Activated naive CD4-positive, alpha-beta T cell treated with anti-CD3 and anti-CD28 coated beads for 36 hours (primary cell): ENCODE results near the gene CRYBB1. TPM values are rescaled to one million over a fixed set of nuclear protein-coding genes. Genes with fewer than 3 reads are reported as not detected.
"Not testable (repeated sequence)": the region's sequence is repeated elsewhere in the genome, so short reads cannot be mapped to it uniquely, and the experiment has no call there.

Experiments
- CTCF ChIA-PET: fragments of 350-600 bp; sonication (Branson Sonifier 250); formaldehyde crosslinking; loops from one replicate; lab custom pipeline; 2021; ENCODE audit warnings: antibody characterized with exemption; lab: Charles Lee
- DNase-seq: peaks from one replicate; pipeline ENCODE4 v3.0.0-alpha.2; 2020
- H3K27ac Mint-ChIP-seq: one replicate; pipeline ENCODE4 v1.8.0; 2021; ENCODE audit warnings: mild to moderate bottlenecking, mixed read lengths
- H3K27me3 Mint-ChIP-seq: one replicate; pipeline ENCODE4 v1.8.0; 2021; ENCODE audit warnings: low read depth, mixed read lengths
- H3K36me3 Mint-ChIP-seq: one replicate; pipeline ENCODE4 v1.8.0; 2021; ENCODE audit warnings: low read depth, mixed read lengths
- H3K4me1 Mint-ChIP-seq: one replicate; pipeline ENCODE4 v1.8.0; 2021; ENCODE audit warnings: low read depth, mixed read lengths
- H3K4me3 Mint-ChIP-seq: one replicate; pipeline ENCODE4 v1.8.0; 2021; ENCODE audit warnings: mild to moderate bottlenecking, moderate library complexity, mixed read lengths
- H3K9me3 Mint-ChIP-seq: one replicate; pipeline ENCODE4 v1.8.0; 2021; ENCODE audit warnings: mixed read lengths
- intact Hi-C: fragments of 100-400 bp; cut with micrococcal nuclease; formaldehyde crosslinking; loops from one replicate; pipeline ENCODE4 v1.15.1; 2023
- total RNA-seq, 2 experiments: library from RNA; stranded (reverse); gene quantifications; one replicate each; pipeline ENCODE4 v1.2.3, GENCODE V29; 2021

CRYBB1 gene
- total RNA-seq, 2 experiments from 2014 or later = not detected

GRCh38 chr22:26614322-26614721, 3.5 kb downstream of the CRYBB1 start:
- intact Hi-C loops = no loop called here
- Mint-ChIP-seq H3K27ac (no peak overlapping the region), H3K4me3 (no peak overlapping the region), H3K4me1 (peaks cover 6% of the 10 kb centered on the region), H3K9me3 (no peaks in the 10 kb centered on the region), H3K36me3 (no peaks in the 10 kb centered on the region), H3K27me3 (no peaks in the 10 kb centered on the region)
- CTCF ChIA-PET = interaction anchor here (0.8 kb wide), 1 partner anchor 17 kb away, joined by 4 read pairs; no protein-coding TSS in a partner anchor
- no peak for DNase-seq

DNA sequence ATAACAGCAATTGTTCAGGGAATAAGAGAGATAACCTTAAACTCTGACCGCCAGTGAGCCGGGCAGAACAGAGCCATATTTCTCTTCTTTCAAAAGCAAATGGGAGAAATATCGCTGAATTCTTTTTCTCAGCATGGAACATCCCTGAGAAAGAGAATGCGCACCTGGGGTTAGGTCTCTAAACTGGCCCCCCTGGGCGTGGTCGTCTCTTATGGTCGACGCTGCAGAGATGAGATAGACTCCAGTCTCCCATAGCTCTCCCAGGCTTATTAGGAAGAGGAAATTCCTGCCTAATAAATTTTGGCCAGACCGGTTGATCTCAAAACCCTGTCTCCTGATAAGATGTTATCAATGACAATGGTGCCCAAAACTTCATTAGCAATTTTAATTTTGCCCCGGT, 4.1 kb downstream of the CRYBB1 start:
- H3K4me1 Mint-ChIP-seq, H3K4me3 Mint-ChIP-seq, H3K9me3 Mint-ChIP-seq, DNase-seq, H3K36me3 Mint-ChIP-seq, H3K27me3 Mint-ChIP-seq, intact Hi-C loops, H3K27ac Mint-ChIP-seq: not testable (repeated sequence)
- CTCF ChIA-PET = interaction anchor here (0.8 kb wide), 1 partner anchor 17 kb away, joined by 4 read pairs; no protein-coding TSS in a partner anchor

DNA sequence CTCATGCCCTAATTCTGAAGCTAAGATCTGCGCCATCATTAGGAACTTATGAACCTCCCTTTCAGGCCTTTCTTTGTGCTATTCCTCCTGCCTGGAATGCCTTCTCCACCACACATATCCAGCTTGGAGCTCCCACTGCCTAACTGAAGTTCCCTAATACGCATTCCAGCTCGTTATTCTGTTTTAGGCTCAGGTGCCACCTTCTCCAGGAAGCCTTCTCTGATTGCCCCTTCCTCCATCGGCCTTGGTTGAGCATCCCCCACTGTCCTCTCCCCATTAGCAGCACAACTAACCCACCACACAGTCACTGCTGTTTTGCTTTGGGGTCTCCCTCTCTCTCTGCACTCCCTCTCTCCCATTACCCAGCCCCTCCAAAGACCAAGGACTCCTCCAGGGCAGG, 5.2 kb downstream of the CRYBB1 start:
- H3K27me3 Mint-ChIP-seq = no peaks in the 10 kb centered on the region
- intact Hi-C loops = no loop called here
- no peak overlapping the region for H3K4me3 Mint-ChIP-seq
- H3K9me3 Mint-ChIP-seq = no peaks in the 10 kb centered on the region
- no peak for DNase-seq
- H3K36me3 Mint-ChIP-seq = no peaks in the 10 kb centered on the region
- H3K4me1 Mint-ChIP-seq = peaks cover 6% of the 10 kb centered on the region
- no peak overlapping the region for H3K27ac Mint-ChIP-seq
- CTCF ChIA-PET = interaction anchor here (0.6 kb wide), 1 partner anchor 1365 kb away, joined by 4 read pairs; no protein-coding TSS in a partner anchor

GRCh38 chr22:26610996-26611395, 6.8 kb downstream of the CRYBB1 start:
- Mint-ChIP-seq H3K27me3 (no peaks in the 10 kb centered on the region), H3K4me3 (no peak overlapping the region), H3K36me3 (no peaks in the 10 kb centered on the region), H3K9me3 (no peaks in the 10 kb centered on the region), H3K27ac (no peak overlapping the region), H3K4me1 (peaks cover 8% of the 10 kb centered on the region)
- CTCF ChIA-PET = no interaction called here
- no peak for DNase-seq
- intact Hi-C loops = no loop called here

- intact Hi-C loops = no loop called here
- peak; percentile 52 for DNase-seq
These were observed 7.5 kb downstream of the CRYBB1 start for GRCh38 chr22:26610072-26610958.

GRCh38 chr22:26609287-26609686, 8.5 kb downstream of the CRYBB1 start:
- intact Hi-C loops = no loop called here
- H3K36me3 Mint-ChIP-seq = no peaks in the 10 kb centered on the region
- no peaks in the 10 kb centered on the region for H3K9me3 Mint-ChIP-seq
- H3K27ac Mint-ChIP-seq = no peak overlapping the region
- CTCF ChIA-PET = no interaction called here
- DNase-seq = no peak
- H3K27me3 Mint-ChIP-seq = no peaks in the 10 kb centered on the region
- peaks cover 8% of the 10 kb centered on the region for H3K4me1 Mint-ChIP-seq
- H3K4me3 Mint-ChIP-seq = no peak overlapping the region

More at GRCh38 chr22:26610072-26610958, 7.5 kb downstream of the CRYBB1 start:
- Mint-ChIP-seq H3K4me3 (no peak overlapping the region), H3K27ac (no peak overlapping the region), H3K27me3 (no peaks in the 10 kb centered on the region), H3K4me1 (peaks cover 8% of the 10 kb centered on the region), H3K9me3 (no peaks in the 10 kb centered on the region), H3K36me3 (no peaks in the 10 kb centered on the region)
- CTCF ChIA-PET = no interaction called here

GRCh38 chr22:26608129-26608528, 9.7 kb downstream of the CRYBB1 start:
- H3K27me3 Mint-ChIP-seq = no peaks in the 10 kb centered on the region
- intact Hi-C loops = no loop called here
- H3K4me1 Mint-ChIP-seq = peaks cover 8% of the 10 kb centered on the region
- no peak for DNase-seq
- no peaks in the 10 kb centered on the region for H3K36me3 Mint-ChIP-seq
- no peak overlapping the region for H3K27ac Mint-ChIP-seq
- H3K9me3 Mint-ChIP-seq = no peaks in the 10 kb centered on the region
- CTCF ChIA-PET = interaction anchor here (0.6 kb wide), 1 partner anchor 607 kb away, joined by 5 read pairs; no protein-coding TSS in a partner anchor
- no peak overlapping the region for H3K4me3 Mint-ChIP-seq

- H3K4me3 Mint-ChIP-seq = no peak overlapping the region
- H3K4me1 Mint-ChIP-seq = peaks cover 8% of the 10 kb centered on the region
- peak overlapping the region; percentile 8 for H3K27ac Mint-ChIP-seq
- H3K27me3 Mint-ChIP-seq = no peaks in the 10 kb centered on the region
- H3K9me3 Mint-ChIP-seq = no peaks in the 10 kb centered on the region
- intact Hi-C loops = no loop called here
- H3K36me3 Mint-ChIP-seq = no peaks in the 10 kb centered on the region
- no peak for DNase-seq
- CTCF ChIA-PET = no interaction called here
These were observed 11.2 kb downstream of the CRYBB1 start for GRCh38 chr22:26606611-26607010.

- Mint-ChIP-seq H3K27ac (no peak overlapping the region), H3K4me3 (no peak overlapping the region), H3K36me3 (no peaks in the 10 kb centered on the region), H3K4me1 (peaks cover 2% of the 10 kb centered on the region), H3K9me3 (no peaks in the 10 kb centered on the region), H3K27me3 (no peaks in the 10 kb centered on the region)
- no peak for DNase-seq
- intact Hi-C loops = no loop called here
- CTCF ChIA-PET = no interaction called here
These were observed 13.5 kb downstream of the CRYBB1 start for GRCh38 chr22:26604368-26604767.

DNA sequence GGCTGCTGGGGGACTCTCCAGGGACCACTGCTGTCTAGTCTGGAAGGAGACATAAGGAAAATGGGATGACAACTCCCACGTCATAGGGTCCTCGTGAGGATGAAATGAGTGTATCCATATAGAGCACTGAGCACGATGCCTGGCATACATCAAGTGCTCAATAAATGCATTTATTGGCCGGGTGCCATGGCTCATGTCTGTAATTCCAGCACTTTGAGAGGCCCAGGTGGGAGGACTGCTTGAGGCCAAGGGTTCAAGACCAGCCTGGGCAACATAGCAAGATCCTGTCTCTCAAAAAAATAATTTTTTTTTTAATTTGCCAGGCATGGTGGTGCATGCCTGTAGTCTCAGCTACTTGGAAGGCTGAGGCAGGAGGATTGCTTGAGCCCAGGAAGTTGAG, 15.7 kb downstream of the CRYBB1 start:
- Mint-ChIP-seq H3K27me3 (no peaks in the 10 kb centered on the region), H3K4me1 (peaks cover 2% of the 10 kb centered on the region), H3K4me3 (no peak overlapping the region), H3K36me3 (no peaks in the 10 kb centered on the region), H3K9me3 (no peaks in the 10 kb centered on the region), H3K27ac (no peak overlapping the region)
- no peak for DNase-seq
- intact Hi-C loops = no loop called here
- CTCF ChIA-PET = no interaction called here

DNA sequence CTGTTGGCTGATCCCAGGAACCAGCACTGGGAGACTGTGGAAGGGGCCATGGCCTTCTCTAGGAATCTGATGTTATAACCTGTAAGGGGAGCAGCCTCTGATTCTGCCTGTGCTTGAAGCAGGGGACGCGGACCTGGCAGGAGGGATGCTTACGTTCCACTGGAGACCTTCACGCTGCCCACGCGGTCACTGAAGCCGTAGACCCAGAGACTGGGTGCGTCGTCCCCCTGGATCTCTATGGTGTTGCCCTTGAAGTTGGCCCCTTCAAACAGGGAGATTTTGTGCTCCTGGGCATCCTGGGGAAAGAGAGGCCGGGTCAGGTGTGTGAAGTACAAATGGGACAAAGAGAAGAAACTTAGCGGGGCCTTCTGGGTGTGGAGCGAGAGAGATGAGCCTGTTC, 16.1 kb downstream of the CRYBB1 start:
- H3K36me3 Mint-ChIP-seq = no peaks in the 10 kb centered on the region
- no peaks in the 10 kb centered on the region for H3K27me3 Mint-ChIP-seq
- no peak overlapping the region for H3K27ac Mint-ChIP-seq
- DNase-seq = no peak
- H3K9me3 Mint-ChIP-seq = no peaks in the 10 kb centered on the region
- CTCF ChIA-PET = no interaction called here
- no peak overlapping the region for H3K4me3 Mint-ChIP-seq
- intact Hi-C loops = no loop called here
- H3K4me1 Mint-ChIP-seq = peaks cover 2% of the 10 kb centered on the region

DNA sequence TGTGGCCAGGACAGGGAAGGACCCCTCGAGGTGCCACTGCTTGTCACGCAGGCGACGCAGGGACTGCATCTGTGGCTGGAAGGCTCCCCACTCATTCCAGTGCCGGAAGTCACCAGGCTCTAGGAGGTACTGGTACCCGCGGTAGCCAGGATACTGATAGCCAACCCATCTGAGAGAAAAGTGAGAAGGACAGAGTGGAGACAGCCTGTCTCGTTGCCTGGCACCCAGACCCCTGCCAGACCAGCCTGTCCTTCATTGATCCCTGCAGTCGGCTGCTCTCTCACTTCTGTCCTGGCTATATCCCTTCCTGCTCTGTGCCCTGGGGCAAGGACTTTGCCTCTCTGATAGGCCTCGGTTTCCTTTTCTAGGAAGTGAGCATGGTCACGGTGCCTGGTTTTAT, 18.3 kb downstream of the CRYBB1 start:
- H3K27me3 Mint-ChIP-seq = no peaks in the 10 kb centered on the region
- H3K4me1 Mint-ChIP-seq = no peaks in the 10 kb centered on the region
- H3K9me3 Mint-ChIP-seq = no peaks in the 10 kb centered on the region
- DNase-seq = no peak
- H3K27ac Mint-ChIP-seq = no peak overlapping the region
- H3K36me3 Mint-ChIP-seq = no peaks in the 10 kb centered on the region
- intact Hi-C loops = no loop called here
- H3K4me3 Mint-ChIP-seq = no peak overlapping the region
- CTCF ChIA-PET = no interaction called here

GRCh38 chr22:26597480-26597879, 20.3 kb downstream of the CRYBB1 start:
- no peak for DNase-seq
- Mint-ChIP-seq H3K4me1 (peaks cover 10% of the 10 kb centered on the region), H3K4me3 (no peak overlapping the region), H3K36me3 (no peaks in the 10 kb centered on the region), H3K9me3 (no peaks in the 10 kb centered on the region), H3K27me3 (no peaks in the 10 kb centered on the region), H3K27ac (no peak overlapping the region)
- intact Hi-C loops = no loop called here
- CTCF ChIA-PET = interaction anchor here (0.6 kb wide), 1 partner anchor 17 kb away, joined by 4 read pairs; no protein-coding TSS in a partner anchor
